SK-N-MC (cell line): ENCODE data around the gene FILIP1L.

Experiments
- EZH2 ChIP-seq: fragments of 200-600 bp; sonication (generic); IDR thresholded peaks from one replicate; pipeline ENCODE4 v1.6.1; 2017; ENCODE audit warnings: antibody characterized with exemption
- FOXP2 ChIP-seq: optimal IDR thresholded peaks from 2 replicates; pipeline ENCODE3; 2011; ENCODE audit warnings: mild to moderate bottlenecking, moderate library complexity; ENCODE audit not compliant: insufficient read depth; ENCODE audit errors: extremely low read length, control extremely low read depth
- POLR2AphosphoS5 ChIP-seq: IDR thresholded peaks from 2 replicates; pipeline ENCODE4 v1.6.1; 2012; ENCODE audit warnings: mild to moderate bottlenecking, low read depth, low read length, borderline replicate concordance

- TF ChIP-seq EZH2, result no peak
- no peak for TF ChIP-seq POLR2AphosphoS5
- TF ChIP-seq FOXP2, result no peak
Observed at GRCh38 chr3:99892332-99892731, 222.0 kb downstream of the FILIP1L start.
